ENCODE measurements around the gene RHOBTB1.

RHOBTB1 gene

GRCh38 chr10:60952067-60952845 is 8.3 kb upstream of the RHOBTB1 start (continued):
- TF ChIP-seq, protein P1, sequence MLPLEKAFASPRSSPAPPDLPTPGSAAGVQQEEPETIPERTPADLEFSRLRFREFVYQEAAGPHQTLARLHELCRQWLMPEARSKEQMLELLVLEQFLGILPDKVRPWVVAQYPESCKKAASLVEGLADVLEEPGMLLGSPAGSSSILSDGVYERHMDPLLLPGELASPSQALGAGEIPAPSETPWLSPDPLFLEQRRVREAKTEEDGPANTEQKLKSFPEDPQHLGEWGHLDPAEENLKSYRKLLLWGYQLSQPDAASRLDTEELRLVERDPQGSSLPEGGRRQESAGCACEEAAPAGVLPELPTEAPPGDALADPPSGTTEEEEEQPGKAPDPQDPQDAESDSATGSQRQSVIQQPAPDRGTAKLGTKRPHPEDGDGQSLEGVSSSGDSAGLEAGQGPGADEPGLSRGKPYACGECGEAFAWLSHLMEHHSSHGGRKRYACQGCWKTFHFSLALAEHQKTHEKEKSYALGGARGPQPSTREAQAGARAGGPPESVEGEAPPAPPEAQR (tag by site-specific recombination; IDR thresholded peaks at IDR 0.05) = no peak
- TF ChIP-seq ZNF433 (tag by site-specific recombination; IDR thresholded peaks at IDR 0.05; ENCODE audit: low read depth) = no peak
- no peak for TF ChIP-seq ZNF140 (tag by site-specific recombination; IDR thresholded peaks at IDR 0.05)
- TF ChIP-seq HOXA7 (CRISPR knock-in tag; IDR thresholded peaks at IDR 0.05; ENCODE audit: borderline replicate concordance) = no peak
- no peak for TF ChIP-seq SALL2 (tag by site-specific recombination; IDR thresholded peaks at IDR 0.05; ENCODE audit: borderline replicate concordance)
- no peak for TF ChIP-seq YY2 (tag by site-specific recombination; IDR thresholded peaks at IDR 0.05)
- TF ChIP-seq, protein P2, sequence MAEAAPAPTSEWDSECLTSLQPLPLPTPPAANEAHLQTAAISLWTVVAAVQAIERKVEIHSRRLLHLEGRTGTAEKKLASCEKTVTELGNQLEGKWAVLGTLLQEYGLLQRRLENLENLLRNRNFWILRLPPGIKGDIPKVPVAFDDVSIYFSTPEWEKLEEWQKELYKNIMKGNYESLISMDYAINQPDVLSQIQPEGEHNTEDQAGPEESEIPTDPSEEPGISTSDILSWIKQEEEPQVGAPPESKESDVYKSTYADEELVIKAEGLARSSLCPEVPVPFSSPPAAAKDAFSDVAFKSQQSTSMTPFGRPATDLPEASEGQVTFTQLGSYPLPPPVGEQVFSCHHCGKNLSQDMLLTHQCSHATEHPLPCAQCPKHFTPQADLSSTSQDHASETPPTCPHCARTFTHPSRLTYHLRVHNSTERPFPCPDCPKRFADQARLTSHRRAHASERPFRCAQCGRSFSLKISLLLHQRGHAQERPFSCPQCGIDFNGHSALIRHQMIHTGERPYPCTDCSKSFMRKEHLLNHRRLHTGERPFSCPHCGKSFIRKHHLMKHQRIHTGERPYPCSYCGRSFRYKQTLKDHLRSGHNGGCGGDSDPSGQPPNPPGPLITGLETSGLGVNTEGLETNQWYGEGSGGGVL (tag by site-specific recombination; IDR thresholded peaks at IDR 0.05) = no peak
- TF ChIP-seq KLF16 (tag by site-specific recombination; IDR thresholded peaks at IDR 0.05) = no peak
- no peak for TF ChIP-seq ZBTB6 (tag by site-specific recombination; IDR thresholded peaks at IDR 0.05)
- no peak for TF ChIP-seq ZNF157 (tag by site-specific recombination; IDR thresholded peaks at IDR 0.05)
- no peak for TF ChIP-seq YY1 (tag by site-specific recombination; IDR thresholded peaks at IDR 0.05)
- no peak for TF ChIP-seq ZFHX2 (tag by site-specific recombination; conservative IDR thresholded peaks at IDR 0.05)
- TF ChIP-seq, protein P3, sequence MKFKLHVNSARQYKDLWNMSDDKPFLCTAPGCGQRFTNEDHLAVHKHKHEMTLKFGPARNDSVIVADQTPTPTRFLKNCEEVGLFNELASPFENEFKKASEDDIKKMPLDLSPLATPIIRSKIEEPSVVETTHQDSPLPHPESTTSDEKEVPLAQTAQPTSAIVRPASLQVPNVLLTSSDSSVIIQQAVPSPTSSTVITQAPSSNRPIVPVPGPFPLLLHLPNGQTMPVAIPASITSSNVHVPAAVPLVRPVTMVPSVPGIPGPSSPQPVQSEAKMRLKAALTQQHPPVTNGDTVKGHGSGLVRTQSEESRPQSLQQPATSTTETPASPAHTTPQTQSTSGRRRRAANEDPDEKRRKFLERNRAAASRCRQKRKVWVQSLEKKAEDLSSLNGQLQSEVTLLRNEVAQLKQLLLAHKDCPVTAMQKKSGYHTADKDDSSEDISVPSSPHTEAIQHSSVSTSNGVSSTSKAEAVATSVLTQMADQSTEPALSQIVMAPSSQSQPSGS (tag by site-specific recombination; IDR thresholded peaks at IDR 0.05; ENCODE audit: low read depth) = peak; percentile 89
- no peak for TF ChIP-seq ZNF658 (tag by site-specific recombination; IDR thresholded peaks at IDR 0.05)
- no peak for TF ChIP-seq GLI4 (tag by site-specific recombination; IDR thresholded peaks at IDR 0.05)
- no peak for TF ChIP-seq KLF10 (tag by site-specific recombination; IDR thresholded peaks at IDR 0.05)
- no peak for TF ChIP-seq ZBTB7A (tag by site-specific recombination; IDR thresholded peaks at IDR 0.05; ENCODE audit: low read depth)
- TF ChIP-seq ZNF121 (tag by site-specific recombination; IDR thresholded peaks at IDR 0.05) = no peak
- TF ChIP-seq, protein P4, sequence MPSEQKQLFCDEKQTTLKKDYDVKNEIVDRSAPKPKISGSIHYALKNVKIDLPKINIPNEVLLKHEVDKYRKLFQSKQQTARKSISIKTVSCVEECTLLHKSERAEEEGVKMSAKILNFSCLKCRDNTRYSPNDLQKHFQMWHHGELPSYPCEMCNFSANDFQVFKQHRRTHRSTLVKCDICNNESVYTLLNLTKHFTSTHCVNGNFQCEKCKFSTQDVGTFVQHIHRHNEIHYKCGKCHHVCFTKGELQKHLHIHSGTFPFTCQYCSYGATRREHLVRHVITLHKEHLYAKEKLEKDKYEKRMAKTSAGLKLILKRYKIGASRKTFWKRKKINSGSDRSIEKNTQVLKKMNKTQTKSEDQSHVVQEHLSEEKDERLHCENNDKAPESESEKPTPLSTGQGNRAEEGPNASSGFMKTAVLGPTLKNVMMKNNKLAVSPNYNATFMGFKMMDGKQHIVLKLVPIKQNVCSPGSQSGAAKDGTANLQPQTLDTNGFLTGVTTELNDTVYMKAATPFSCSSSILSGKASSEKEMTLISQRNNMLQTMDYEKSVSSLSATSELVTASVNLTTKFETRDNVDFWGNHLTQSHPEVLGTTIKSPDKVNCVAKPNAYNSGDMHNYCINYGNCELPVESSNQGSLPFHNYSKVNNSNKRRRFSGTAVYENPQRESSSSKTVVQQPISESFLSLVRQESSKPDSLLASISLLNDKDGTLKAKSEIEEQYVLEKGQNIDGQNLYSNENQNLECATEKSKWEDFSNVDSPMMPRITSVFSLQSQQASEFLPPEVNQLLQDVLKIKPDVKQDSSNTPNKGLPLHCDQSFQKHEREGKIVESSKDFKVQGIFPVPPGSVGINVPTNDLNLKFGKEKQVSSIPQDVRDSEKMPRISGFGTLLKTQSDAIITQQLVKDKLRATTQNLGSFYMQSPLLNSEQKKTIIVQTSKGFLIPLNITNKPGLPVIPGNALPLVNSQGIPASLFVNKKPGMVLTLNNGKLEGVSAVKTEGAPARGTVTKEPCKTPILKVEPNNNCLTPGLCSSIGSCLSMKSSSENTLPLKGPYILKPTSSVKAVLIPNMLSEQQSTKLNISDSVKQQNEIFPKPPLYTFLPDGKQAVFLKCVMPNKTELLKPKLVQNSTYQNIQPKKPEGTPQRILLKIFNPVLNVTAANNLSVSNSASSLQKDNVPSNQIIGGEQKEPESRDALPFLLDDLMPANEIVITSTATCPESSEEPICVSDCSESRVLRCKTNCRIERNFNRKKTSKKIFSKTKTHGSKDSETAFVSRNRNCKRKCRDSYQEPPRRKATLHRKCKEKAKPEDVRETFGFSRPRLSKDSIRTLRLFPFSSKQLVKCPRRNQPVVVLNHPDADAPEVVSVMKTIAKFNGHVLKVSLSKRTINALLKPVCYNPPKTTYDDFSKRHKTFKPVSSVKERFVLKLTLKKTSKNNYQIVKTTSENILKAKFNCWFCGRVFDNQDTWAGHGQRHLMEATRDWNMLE (tag by site-specific recombination; conservative IDR thresholded peaks at IDR 0.05; ENCODE audit: low read depth) = no peak
- no peak for TF ChIP-seq ZNF133 (tag by site-specific recombination; IDR thresholded peaks at IDR 0.05)
- TF ChIP-seq TRIM28 (IDR thresholded peaks at IDR 0.05; ENCODE audit: borderline replicate concordance, low read length) = no peak
- TF ChIP-seq, protein P5, sequence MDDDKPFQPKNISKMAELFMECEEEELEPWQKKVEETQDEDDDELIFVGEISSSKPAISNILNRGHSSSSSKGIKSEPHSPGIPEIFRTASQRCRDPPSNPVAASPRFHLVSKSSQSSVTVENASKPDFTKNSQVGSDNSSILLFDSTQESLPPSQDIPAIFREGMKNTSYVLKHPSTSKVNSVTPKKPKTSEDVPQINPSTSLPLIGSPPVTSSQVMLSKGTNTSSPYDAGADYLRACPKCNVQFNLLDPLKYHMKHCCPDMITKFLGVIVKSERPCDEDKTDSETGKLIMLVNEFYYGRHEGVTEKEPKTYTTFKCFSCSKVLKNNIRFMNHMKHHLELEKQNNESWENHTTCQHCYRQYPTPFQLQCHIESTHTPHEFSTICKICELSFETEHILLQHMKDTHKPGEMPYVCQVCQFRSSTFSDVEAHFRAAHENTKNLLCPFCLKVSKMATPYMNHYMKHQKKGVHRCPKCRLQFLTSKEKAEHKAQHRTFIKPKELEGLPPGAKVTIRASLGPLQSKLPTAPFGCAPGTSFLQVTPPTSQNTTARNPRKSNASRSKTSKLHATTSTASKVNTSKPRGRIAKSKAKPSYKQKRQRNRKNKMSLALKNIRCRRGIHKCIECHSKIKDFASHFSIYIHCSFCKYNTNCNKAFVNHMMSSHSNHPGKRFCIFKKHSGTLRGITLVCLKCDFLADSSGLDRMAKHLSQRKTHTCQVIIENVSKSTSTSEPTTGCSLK (tag by site-specific recombination; IDR thresholded peaks at IDR 0.05) = no peak
- no peak for TF ChIP-seq WT1 (tag by site-specific recombination; IDR thresholded peaks at IDR 0.05)
- no peak for TF ChIP-seq ZNF248 (tag by site-specific recombination; IDR thresholded peaks at IDR 0.05)
- TF ChIP-seq ZNF10 (tag by site-specific recombination; IDR thresholded peaks at IDR 0.05) = no peak
- no peak; the same call in 1 of the 2 replicates for TF ChIP-seq ZXDB (tag by site-specific recombination; IDR thresholded peaks at IDR 0.05)

Data from HEK293 (cell line).